HepG2 (cell line): ENCODE data around the gene VAV2. TPM values are rescaled to one million over a fixed set of nuclear protein-coding genes. Genes with fewer than 3 reads are reported as not detected.
A peak's percentile ranks its signal among the peaks of the same experiment; 100 is the strongest.

ENCODE experiments used
- AGO2 ChIP-seq: fragments of 200-400 bp; formaldehyde crosslinking; optimal IDR thresholded peaks from 2 replicates; pipeline ENCODE3; 2017; ENCODE audit warnings: mild to moderate bottlenecking, low read depth, low read length, moderate library complexity
- AKNA ChIP-seq: sonication (generic); formaldehyde crosslinking; IDR thresholded peaks from 2 replicates; pipeline ENCODE4 v1.4.0; 2020; ENCODE audit warnings: missing genetic modification reagents, borderline replicate concordance
- BCL3 ChIP-seq: sonication (generic); formaldehyde crosslinking; IDR thresholded peaks from 2 replicates; pipeline ENCODE4 v1.5.1; 2020; ENCODE audit warnings: mild to moderate bottlenecking, missing genetic modification reagents, moderate library complexity
- HNRNPUL1 ChIP-seq: fragments of 200-400 bp; formaldehyde crosslinking; IDR thresholded peaks from 2 replicates; pipeline ENCODE4 v1.6.1; 2017; ENCODE audit warnings: low read depth, mild to moderate bottlenecking, low read length, moderate library complexity
- KDM2A ChIP-seq: sonication (generic); formaldehyde crosslinking; IDR thresholded peaks from 2 replicates; pipeline ENCODE4 v1.4.0; 2020; ENCODE audit warnings: low read depth, missing genetic modification reagents, borderline replicate concordance
- MATR3 ChIP-seq: sonication (generic); formaldehyde crosslinking; IDR thresholded peaks from 2 replicates; pipeline ENCODE4 v1.4.0; 2020; ENCODE audit warnings: missing genetic modification reagents
- SALL1 ChIP-seq: sonication (generic); formaldehyde crosslinking; IDR thresholded peaks from 2 replicates; pipeline ENCODE4 v1.8.0; 2022; ENCODE audit warnings: mild to moderate bottlenecking, missing genetic modification reagents
- SIN3A ChIP-seq: IDR thresholded peaks from 2 replicates; pipeline ENCODE4 v1.6.1; 2011; ENCODE audit warnings: low read depth, mild to moderate bottlenecking, control low read depth, low read length, borderline replicate concordance
- SOX13 ChIP-seq, 3 experiments: fragments of 450-650 bp in 1 of 3; sonication (generic) in 1 of 3; formaldehyde crosslinking in 1 of 3; IDR thresholded peaks in 2 of 3; conservative IDR thresholded peaks in 1 of 3; 2 replicates each; pipeline versions ENCODE4 v1.5.0 to v1.6.1; 2016 to 2020; ENCODE audit warnings: antibody characterized with exemption in 1 of 3, mild to moderate bottlenecking in 1 of 3, missing compliant biosample characterization in 1 of 3, missing genetic modification reagents in 1 of 3, moderate library complexity in 1 of 3
- ZBTB8A ChIP-seq: sonication (generic); formaldehyde crosslinking; IDR thresholded peaks from 2 replicates; pipeline ENCODE4 v1.4.0; 2020; ENCODE audit warnings: mild to moderate bottlenecking, low read depth, missing genetic modification reagents, borderline replicate concordance
- ZEB1 ChIP-seq: IDR thresholded peaks from 2 replicates; pipeline ENCODE4 v1.6.1; 2012; ENCODE audit warnings: mild to moderate bottlenecking, low read depth, inconsistent platforms; ENCODE audit not compliant: insufficient replicate concordance
- ZNF629 ChIP-seq: sonication (generic); formaldehyde crosslinking; conservative IDR thresholded peaks from 2 replicates; pipeline ENCODE4 v1.5.0; 2020; ENCODE audit warnings: missing genetic modification reagents
- ZNF639 ChIP-seq: conservative IDR thresholded peaks from 2 replicates; pipeline ENCODE4 v1.6.1; 2018; ENCODE audit warnings: missing genetic modification reagents
- ZNF652 ChIP-seq: IDR thresholded peaks from 2 replicates; pipeline ENCODE4 v1.6.1; 2016; ENCODE audit warnings: low read depth, borderline replicate concordance
- ZNF761 ChIP-seq: sonication (generic); formaldehyde crosslinking; conservative IDR thresholded peaks from 2 replicates; pipeline ENCODE4 v1.4.0; 2020; ENCODE audit warnings: mild to moderate bottlenecking, missing genetic modification reagents
- ZNF792 ChIP-seq: IDR thresholded peaks from 2 replicates; pipeline ENCODE4 v1.6.1; 2016
- polyA plus RNA-seq, 8 experiments: library from polyadenylated mRNA; depleted of rRNA in 3 of 8; stranded (reverse) in 7 of 8; unstranded in 1 of 8; fragments of >200 nt; fragmentation: Illumina TruSeq in 4 of 8; extraction: Trizol in 4 of 8; gene quantifications; 2 replicates each; pipeline versions ENCODE4 v1.2.1 to v1.2.3, GENCODE V29; 2011 to 2016; ENCODE audit warnings: low read depth in 4 of 8, missing spikeins in 1 of 8, mixed read lengths in 1 of 8; ENCODE audit not compliant: insufficient read depth in 1 of 8
- total RNA-seq, 5 experiments: library from RNA; depleted of rRNA; stranded (reverse); fragments of >200 nt; fragmentation: Illumina TruSeq; extraction: Trizol; gene quantifications; 2 replicates each; pipeline ENCODE4 v1.2.3, GENCODE V29; 2016; ENCODE audit warnings: low read depth in 1 of 5
- TF ChIP-seq, protein P1 (sequence below): IDR thresholded peaks from 2 replicates; pipeline ENCODE4 v1.6.1; 2016; ENCODE audit warnings: missing biosample characterization, missing genetic modification reagents, low read depth
- TF ChIP-seq, protein P2 (sequence below), 2 experiments: fragments of 450-650 bp in 1 of 2; sonication (generic) in 1 of 2; formaldehyde crosslinking; IDR thresholded peaks; 2 replicates each; pipeline versions ENCODE4 v1.5.0 to v1.8.0; 2020 to 2022; ENCODE audit warnings: mild to moderate bottlenecking in 1 of 2, missing genetic modification reagents in 1 of 2

VAV2 gene
- total and polyA plus RNA-seq, 2 of the 13 experiments (the other 11 are each of a cell fraction or from before 2014, with no cell fraction given), result 22.5 to 22.9 TPM

- peak; percentile 21; the same call in 1 of the 2 replicates for TF ChIP-seq SALL1 (CRISPR knock-in tag)
- TF ChIP-seq ZEB1, result no peak
- TF ChIP-seq ZNF639 (CRISPR knock-in tag), result no peak
- TF ChIP-seq ZNF761, result no peak; the same call in 1 of the 2 replicates
- TF ChIP-seq MATR3 (CRISPR knock-in tag), result no peak
- peak; percentile 78 for TF ChIP-seq AGO2
- TF ChIP-seq, protein P1, sequence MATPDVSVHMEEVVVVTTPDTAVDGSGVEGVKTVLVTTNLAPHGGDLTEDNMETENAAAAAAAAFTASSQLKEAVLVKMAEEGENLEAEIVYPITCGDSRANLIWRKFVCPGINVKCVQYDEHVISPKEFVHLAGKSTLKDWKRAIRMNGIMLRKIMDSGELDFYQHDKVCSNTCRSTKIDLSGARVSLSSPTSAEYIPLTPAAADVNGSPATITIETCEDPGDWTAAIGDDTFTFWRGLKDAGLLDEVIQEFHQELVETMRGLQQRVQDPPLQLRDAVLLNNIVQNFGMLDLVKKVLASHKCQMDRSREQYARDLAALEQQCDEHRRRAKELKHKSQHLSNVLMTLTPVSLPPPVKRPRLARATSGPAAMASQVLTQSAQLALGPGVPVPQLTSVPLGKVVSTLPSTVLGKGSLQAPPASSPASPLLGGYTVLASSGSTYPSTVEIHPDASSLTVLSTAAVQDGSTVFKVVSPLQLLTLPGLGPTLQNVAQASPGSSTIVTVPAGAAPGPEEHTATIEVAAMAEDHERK (CRISPR knock-in tag), result no peak
- peak; percentile 30; the same call in 1 of the 2 replicates for TF ChIP-seq ZNF629
- no peak for TF ChIP-seq ZNF652
- peak; percentile 79; the same call in 1 of the 2 replicates for TF ChIP-seq ZNF792
- TF ChIP-seq HNRNPUL1, result no peak
- TF ChIP-seq SOX13 (IDR thresholded peaks at IDR 0.05), result peak; percentile 31; the same call in 1 of the 2 replicates
- TF ChIP-seq SOX13 (CRISPR knock-in tag; conservative IDR thresholded peaks at IDR 0.05 in 1 of 2, IDR thresholded peaks at IDR 0.05 in 1 of 2), result peak in 1 of 2 experiments; percentile 32; a peak in 1 of 4 replicates
- TF ChIP-seq, protein P2, sequence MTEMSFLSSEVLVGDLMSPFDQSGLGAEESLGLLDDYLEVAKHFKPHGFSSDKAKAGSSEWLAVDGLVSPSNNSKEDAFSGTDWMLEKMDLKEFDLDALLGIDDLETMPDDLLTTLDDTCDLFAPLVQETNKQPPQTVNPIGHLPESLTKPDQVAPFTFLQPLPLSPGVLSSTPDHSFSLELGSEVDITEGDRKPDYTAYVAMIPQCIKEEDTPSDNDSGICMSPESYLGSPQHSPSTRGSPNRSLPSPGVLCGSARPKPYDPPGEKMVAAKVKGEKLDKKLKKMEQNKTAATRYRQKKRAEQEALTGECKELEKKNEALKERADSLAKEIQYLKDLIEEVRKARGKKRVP (CRISPR knock-in tag; IDR thresholded peaks at IDR 0.05), result no peak
- no peak for TF ChIP-seq AKNA
- peak; percentile 18 for TF ChIP-seq KDM2A (CRISPR knock-in tag)
- no peak for TF ChIP-seq BCL3 (CRISPR knock-in tag)
- TF ChIP-seq ZBTB8A (CRISPR knock-in tag), result no peak
- peak; percentile 73; the same call in 1 of the 2 replicates for TF ChIP-seq SIN3A
Observed at GRCh38 chr9:133979273-133979920, 12.7 kb downstream of the VAV2 start (continued).
